Activated CD8-positive, alpha-beta T cell treated with anti-CD3 and anti-CD28 coated beads for 36 hours (primary cell): ENCODE data around the gene PHPT1. TPM values are rescaled to one million over a fixed set of nuclear protein-coding genes. Genes with fewer than 3 reads are reported as not detected.

Source experiments
- ATAC-seq: fragments of 200-7000 bp; cut with Tn5 transposase; one replicate; pipeline ENCODE4 v1.10.0; 2021; ENCODE audit warnings: mild to moderate bottlenecking, moderate library complexity
- CTCF ChIA-PET: fragments of 350-600 bp; sonication (Branson Sonifier 250); formaldehyde crosslinking; loops from one replicate; lab custom pipeline; 2021; ENCODE audit warnings: antibody characterized with exemption; lab: Charles Lee
- POLR2A ChIA-PET: fragments of 350-600 bp; sonication (Branson Sonifier 250); formaldehyde crosslinking; loops from one replicate; lab custom pipeline; 2021; ENCODE audit warnings: antibody characterized with exemption; lab: Charles Lee
- DNase-seq: peaks from one replicate; pipeline ENCODE4 v3.0.0-alpha.2; 2020
- H3K27ac Mint-ChIP-seq: one replicate; pipeline ENCODE4 v1.8.0; 2021; ENCODE audit warnings: mild to moderate bottlenecking, mixed read lengths
- H3K27me3 Mint-ChIP-seq: one replicate; pipeline ENCODE4 v1.8.0; 2021; ENCODE audit warnings: mixed read lengths
- H3K36me3 Mint-ChIP-seq: one replicate; pipeline ENCODE4 v1.8.0; 2021; ENCODE audit warnings: low read depth, mixed read lengths
- H3K4me1 Mint-ChIP-seq: one replicate; pipeline ENCODE4 v1.8.0; 2021; ENCODE audit warnings: low read depth, mixed read lengths
- H3K4me3 Mint-ChIP-seq: one replicate; pipeline ENCODE4 v1.8.0; 2021; ENCODE audit warnings: mild to moderate bottlenecking, moderate library complexity, mixed read lengths
- H3K9me3 Mint-ChIP-seq: one replicate; pipeline ENCODE4 v1.8.0; 2021; ENCODE audit warnings: mixed read lengths
- intact Hi-C: fragments of 100-400 bp; cut with micrococcal nuclease; formaldehyde crosslinking; loops from one replicate; pipeline ENCODE4 v1.10.0; 2022
- total RNA-seq, 2 experiments: library from RNA; stranded (reverse); gene quantifications; one replicate each; pipeline ENCODE4 v1.2.3, GENCODE V29; 2021
- TF ChIP-seq, protein P1 (sequence below): fragments of 200-600 bp; IDR thresholded peaks from one replicate; pipeline ENCODE4 v1.8.0; 2022; ENCODE audit warnings: antibody characterized with exemption, mild to moderate bottlenecking

Gene PHPT1
- total RNA-seq, 2 experiments from 2014 or later: 123 to 124 TPM

DNA sequence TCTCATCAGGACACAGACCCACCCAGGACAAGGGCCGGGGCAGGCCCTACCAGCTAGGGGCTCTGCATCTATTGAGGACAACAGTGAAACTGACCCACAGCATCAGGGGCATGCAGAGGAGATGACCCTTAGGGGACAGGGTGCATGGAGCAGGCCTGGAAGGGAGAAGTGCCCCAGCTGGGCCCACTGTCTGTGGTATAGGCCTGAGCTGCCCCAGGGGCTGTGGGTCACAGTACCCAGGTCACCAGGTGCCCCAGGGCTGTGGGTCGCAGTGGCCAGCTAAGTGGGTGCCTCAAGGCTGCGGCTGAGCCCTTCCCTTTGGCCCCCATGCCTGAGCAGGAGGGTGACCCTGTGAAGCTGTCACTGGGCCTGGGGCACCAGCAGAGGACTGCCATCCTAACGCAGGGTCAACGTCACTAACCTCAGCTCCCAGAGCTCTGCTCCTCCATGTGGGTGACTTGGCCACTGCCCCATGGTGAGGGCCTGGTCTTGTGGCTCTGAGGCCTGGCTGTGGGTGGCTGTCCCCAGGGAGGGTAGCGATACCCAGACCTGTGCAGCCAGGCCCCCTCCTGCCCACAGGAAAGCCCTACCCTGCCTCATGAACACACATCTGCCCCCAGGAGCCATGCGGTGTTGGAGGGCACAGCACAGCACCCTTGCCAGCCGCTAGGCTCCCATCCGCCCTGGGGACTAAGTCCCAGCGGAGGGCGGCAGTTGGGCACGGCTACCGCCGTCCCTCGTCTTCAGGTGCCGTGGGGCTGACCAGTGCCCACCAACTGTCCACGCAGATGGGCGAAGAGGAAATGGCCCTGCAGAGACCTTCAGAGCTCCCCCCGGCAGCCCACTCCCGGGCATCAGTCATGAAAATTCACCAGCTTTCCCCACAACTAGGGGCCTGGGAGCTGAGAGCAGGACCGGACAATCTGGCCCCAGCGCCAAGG is 12.0 kb downstream of the PHPT1 start:
- peaks cover 12% of the 10 kb centered on the region for H3K36me3 Mint-ChIP-seq
- intact Hi-C loops: no loop called here
- TF ChIP-seq, protein P1, sequence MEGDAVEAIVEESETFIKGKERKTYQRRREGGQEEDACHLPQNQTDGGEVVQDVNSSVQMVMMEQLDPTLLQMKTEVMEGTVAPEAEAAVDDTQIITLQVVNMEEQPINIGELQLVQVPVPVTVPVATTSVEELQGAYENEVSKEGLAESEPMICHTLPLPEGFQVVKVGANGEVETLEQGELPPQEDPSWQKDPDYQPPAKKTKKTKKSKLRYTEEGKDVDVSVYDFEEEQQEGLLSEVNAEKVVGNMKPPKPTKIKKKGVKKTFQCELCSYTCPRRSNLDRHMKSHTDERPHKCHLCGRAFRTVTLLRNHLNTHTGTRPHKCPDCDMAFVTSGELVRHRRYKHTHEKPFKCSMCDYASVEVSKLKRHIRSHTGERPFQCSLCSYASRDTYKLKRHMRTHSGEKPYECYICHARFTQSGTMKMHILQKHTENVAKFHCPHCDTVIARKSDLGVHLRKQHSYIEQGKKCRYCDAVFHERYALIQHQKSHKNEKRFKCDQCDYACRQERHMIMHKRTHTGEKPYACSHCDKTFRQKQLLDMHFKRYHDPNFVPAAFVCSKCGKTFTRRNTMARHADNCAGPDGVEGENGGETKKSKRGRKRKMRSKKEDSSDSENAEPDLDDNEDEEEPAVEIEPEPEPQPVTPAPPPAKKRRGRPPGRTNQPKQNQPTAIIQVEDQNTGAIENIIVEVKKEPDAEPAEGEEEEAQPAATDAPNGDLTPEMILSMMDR: no peak

DNA sequence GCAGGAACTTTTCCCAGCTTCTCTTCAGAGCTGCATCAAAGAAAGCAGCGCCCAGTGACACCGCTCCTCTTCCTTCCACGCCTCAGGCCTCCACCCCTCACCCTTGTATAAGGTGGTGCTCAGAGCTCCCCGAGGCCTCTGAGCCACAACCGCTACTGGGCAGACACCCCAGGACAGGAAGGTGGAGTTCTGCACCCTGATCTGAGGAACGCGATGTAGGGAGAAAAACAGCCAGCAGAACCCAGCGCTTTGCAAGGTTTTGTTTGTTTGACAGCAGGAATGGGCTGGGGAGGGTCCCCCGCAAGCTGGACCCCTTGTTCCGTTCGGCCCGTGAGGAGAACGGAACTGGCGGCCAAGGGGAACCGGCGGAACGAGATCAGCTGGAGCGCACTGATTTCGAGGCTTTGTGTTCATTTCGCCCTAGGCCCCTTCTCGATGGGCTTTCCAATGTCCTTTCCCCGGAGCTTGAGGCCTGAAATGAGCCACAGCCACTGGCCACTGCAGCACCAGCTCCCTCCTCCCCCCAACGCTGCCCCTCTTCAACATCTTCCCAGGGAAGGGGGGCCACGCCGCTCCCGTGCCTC is 12.8 kb downstream of the PHPT1 start:
- Mint-ChIP-seq H3K27ac (no peak overlapping the region), H3K9me3 (no peaks in the 10 kb centered on the region), H3K36me3 (peaks cover 12% of the 10 kb centered on the region), H3K4me1 (peaks cover 10% of the 10 kb centered on the region), H3K4me3 (no peak overlapping the region), H3K27me3 (no peaks in the 10 kb centered on the region)
- ChIA-PET CTCF (interaction anchor here (0.9 to 1.2 kb wide), 2 partner anchors 10 to 168 kb away, joined by 3 read pairs; no protein-coding TSS in a partner anchor), POLR2A (interaction anchor here (0.6 to 2.8 kb wide), 7 partner anchors 8 to 129 kb away, joined by 3 to 8 read pairs (median 3); no protein-coding TSS in a partner anchor)
- intact Hi-C loops: no loop called here
- no peak for ATAC-seq
- TF ChIP-seq, protein P1: no peak
- DNase-seq: no peak

More for the DNA sequence above, 12.0 kb downstream of the PHPT1 start:
- H3K27me3 Mint-ChIP-seq: no peaks in the 10 kb centered on the region
- ATAC-seq (no peak), DNase-seq (no peak)
- POLR2A ChIA-PET: interaction anchor here (0.7 to 2.8 kb wide), 9 partner anchors 9 to 130 kb away, joined by 3 to 8 read pairs (median 3); no protein-coding TSS in a partner anchor
- no peaks in the 10 kb centered on the region for H3K9me3 Mint-ChIP-seq
- CTCF ChIA-PET: interaction anchor here (1.7 kb wide), 1 partner anchor 19 kb away, joined by 6 read pairs; the partner anchor contains the start of gene AJM1
- H3K4me1 Mint-ChIP-seq: peaks cover 10% of the 10 kb centered on the region
- no peak overlapping the region for H3K27ac Mint-ChIP-seq
- no peak overlapping the region for H3K4me3 Mint-ChIP-seq

DNA sequence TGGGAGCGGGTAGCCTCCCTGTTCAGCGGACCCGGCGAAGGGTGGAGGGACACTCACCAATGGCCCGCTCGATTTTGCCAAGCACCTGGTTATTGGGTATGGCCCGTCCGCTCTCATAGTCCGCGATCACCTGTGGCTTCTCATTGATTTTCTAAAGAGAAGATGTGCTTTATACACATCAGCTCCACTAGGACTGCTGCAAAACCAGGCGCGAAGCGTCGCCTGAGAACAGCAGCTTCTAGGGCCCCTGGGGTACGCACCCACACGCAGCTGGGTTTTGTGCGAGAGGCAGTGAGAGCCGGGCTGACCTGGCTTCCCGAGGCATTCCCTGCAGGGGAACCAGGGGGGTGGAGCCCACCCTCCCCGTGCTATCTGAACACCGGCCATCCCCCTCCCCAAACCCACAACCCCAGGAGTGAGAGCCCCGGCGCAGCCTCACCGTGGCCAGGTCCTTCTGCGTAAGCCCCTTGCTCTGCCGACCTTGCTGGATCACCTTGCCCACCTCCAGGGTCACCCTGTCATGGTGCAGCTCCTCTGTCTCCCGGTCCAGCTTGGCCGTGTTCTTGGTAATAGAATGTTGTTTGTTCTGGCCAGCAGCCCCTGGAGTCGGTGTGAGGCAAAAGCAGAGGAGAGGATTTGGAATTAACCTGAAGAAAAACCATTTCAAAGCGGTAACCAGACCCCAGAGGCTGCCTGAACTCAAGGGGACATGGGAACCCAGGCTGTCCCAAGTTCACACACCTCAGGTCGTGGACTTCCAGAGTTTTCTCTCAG is 13.8 kb downstream of the PHPT1 start:
- DNase-seq (no peak), ATAC-seq (no peak)
- Mint-ChIP-seq H3K9me3 (no peaks in the 10 kb centered on the region), H3K4me1 (peaks cover 10% of the 10 kb centered on the region), H3K4me3 (no peak overlapping the region), H3K27ac (no peak overlapping the region), H3K36me3 (peaks cover 15% of the 10 kb centered on the region), H3K27me3 (no peaks in the 10 kb centered on the region)
- CTCF ChIA-PET: interaction anchor here (0.9 to 1.4 kb wide), 4 partner anchors 9 to 167 kb away, joined by 3 to 5 read pairs (median 3); partner anchors contain the start of gene AJM1
- POLR2A ChIA-PET: interaction anchor here (0.6 to 2.8 kb wide), 4 partner anchors 13 to 19 kb away, joined by 3 to 8 read pairs (median 6); no protein-coding TSS in a partner anchor
- TF ChIP-seq, protein P1: no peak
- intact Hi-C loops: no loop called here

DNA sequence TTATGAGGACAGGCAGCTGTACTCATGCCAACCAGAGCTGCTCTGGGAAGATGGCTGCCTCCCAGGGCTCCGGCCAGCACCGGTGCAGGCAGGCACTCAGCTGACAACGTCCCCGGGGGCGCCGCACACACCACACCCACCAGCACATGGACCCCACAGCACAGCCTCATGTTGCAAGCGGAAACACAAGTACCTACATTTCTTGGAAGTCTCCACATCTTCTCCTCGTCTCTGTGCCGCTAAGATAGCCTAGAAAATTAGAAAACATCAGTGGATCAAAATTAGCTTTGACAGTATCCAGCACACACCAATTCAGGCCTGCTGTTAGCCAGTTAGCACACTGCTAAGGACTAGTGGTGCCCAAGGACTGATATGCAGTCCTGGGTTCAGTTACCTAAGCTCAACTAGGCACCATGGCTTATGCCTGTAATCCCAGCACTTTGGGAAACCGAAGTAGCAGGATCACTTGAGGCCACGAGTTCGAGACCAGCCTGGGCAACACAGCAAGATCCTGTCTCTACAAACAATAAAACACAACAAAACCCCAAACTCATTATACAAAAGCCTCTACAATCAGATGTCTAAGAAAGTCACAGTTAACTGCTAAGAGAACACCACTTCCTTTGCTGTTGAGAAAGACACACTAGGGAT is 14.5 kb downstream of the PHPT1 start:
- H3K9me3 Mint-ChIP-seq: no peaks in the 10 kb centered on the region
- H3K27ac Mint-ChIP-seq: no peak overlapping the region
- TF ChIP-seq, protein P1: no peak
- no peak overlapping the region for H3K4me3 Mint-ChIP-seq
- DNase-seq (no peak), ATAC-seq (no peak)
- CTCF ChIA-PET: interaction anchor here (1.2 to 1.4 kb wide), 2 partner anchors 18 to 21 kb away, joined by 3 to 5 read pairs; partner anchors contain the start of gene AJM1
- H3K4me1 Mint-ChIP-seq: peaks cover 10% of the 10 kb centered on the region
- H3K36me3 Mint-ChIP-seq: peaks cover 15% of the 10 kb centered on the region
- POLR2A ChIA-PET: interaction anchor here (1.3 kb wide), 1 partner anchor 14 kb away, joined by 4 read pairs; no protein-coding TSS in a partner anchor
- intact Hi-C loops: no loop called here
- no peaks in the 10 kb centered on the region for H3K27me3 Mint-ChIP-seq
